GM19324 (cell line): ENCODE measurements around the gene FBXO40.

Experiments
- ATAC-seq: cut with Tn5 transposase; IDR thresholded peaks from one replicate; pipeline ENCODE4 v1.9.1; 2021; ENCODE audit warnings: mild to moderate bottlenecking, moderate library complexity; ENCODE audit not compliant: unreplicated experiment, low FRiP score

The FBXO40 gene

DNA sequence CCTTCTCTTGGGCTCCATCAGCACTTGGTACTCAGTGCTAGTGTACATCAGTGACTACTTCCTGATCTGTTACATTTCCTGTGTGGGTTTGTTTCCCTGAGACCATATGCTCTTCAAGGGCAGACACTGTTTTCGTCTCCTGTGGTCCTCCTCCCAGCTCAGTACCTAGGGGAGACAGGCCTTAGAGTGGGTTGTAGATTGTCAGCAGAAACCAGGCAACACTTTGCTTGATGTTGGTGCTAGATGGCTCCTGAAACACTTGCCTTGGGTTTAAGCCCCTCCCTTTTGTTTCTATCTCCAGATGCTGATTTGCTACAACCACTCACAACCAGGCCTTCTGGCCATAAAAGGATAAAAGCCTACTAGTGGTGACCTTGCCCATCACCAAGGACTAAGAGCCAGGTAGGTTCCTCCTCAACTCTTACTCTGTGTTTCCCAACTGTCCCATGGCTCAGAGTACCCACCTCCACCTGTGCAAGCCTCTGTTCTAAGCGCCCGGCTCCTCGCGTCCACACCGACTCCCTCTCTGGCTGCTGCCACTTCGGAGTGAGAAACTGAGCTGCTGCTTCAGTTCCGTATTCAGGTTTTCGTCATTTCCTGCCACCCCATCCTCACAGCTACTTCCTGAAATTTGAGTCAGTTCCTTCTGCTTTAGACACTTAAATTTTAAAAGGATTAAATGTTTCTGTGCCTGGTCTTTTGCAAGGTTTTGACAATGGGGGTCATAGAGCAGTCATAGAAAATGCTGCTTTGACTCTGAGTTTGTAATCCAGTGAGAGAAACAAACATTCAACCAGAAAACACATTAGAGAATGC, 67.4 kb downstream of the FBXO40 start, which contains the start of gene HCLS1:
HCLS1 (minus strand) TSS at position 548 of the 816 bp plus-strand sequence. CDS start 2,556 bp downstream, outside the sequence.
- ATAC-seq, result peak; percentile 81

DNA sequence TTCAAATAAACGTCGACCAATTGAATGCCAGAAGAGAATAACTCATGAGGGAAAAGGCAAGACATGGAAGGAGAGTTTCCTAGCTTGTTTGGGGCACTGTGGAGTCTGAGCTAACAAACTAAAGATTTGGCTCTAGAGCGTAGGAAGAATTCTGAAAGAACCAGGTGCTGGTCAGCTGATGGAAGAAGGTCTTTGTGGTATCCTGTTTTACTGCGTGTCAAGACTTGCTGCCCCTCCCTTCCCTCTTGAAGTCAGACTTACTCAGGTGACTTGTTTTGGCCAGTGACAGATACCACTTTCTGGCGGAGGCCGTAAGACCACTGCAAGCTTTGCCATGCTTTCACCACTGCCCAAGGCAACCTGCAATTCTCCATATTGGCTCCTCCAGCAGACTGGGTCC, 68.2 kb downstream of the FBXO40 start:
- ATAC-seq, result no peak

DNA sequence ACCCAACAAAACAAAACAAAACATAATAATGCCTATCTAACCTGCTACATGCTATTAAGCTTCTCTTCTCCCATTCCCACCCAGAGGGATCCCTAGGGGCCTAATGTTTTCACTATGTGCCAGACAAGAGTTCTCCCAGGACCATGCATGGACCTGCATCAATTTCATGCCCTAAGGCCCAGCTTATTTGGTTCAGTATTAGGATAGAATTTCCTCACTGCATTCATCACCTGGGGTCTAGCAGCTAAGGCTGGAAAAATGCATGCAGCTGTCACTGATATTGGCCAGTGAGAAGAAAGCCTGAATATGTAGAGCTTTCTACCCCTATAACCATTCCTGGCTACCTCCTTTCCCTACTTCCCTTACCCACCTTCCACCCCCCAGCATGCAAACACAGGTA, 69.6 kb downstream of the FBXO40 start:
- ATAC-seq, result no peak

DNA sequence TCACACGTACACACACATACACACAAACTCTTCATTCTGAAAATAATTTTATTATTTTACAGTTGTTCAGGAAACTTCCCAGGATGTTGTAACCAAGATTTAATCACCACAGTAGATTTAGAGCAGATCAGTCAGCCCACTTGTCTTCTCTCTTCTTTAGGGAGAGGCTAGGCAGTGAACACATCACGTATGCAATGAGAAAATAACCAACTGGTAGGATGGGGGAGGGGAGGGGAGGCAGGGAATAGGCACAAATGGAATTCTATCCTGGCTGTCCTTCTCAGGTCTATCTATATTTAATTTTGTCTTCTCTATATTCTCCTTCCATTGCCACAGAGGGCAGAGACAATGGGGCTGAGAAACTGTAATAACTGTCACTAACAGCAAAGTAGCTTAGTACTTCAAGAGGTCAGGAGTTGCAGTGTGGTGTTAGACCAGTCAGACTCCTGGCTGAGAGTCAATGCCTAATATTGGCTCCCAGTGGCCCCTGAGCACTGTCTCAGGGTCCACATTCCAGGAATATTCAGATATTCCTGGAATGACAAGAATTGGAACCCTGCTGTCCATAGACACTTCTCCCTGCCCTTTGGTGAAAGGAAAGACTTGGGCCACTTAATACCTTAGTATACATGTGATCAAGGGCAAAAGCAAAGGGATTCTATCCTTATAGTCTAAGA, 70.1 kb downstream of the FBXO40 start:
- no peak for ATAC-seq

DNA sequence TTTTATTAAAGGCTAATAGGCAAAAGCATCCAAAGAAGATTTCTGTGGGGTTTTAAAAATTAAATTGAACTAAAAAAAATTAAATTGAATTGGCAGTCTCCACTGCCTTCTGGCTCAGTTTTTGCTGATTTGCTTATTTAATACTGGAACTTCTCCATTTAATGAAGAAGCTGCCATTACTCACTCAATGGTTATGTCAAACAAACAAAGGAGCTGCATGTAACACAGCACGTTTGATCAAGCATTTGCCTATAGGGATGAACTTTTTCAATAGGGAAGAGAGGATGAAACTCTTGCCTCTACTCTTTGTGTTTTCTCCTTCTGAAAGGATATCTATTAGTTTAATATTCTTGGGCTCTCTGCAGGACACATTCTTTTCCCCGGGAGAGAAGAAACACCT, 72.3 kb downstream of the FBXO40 start:
- no peak for ATAC-seq

DNA sequence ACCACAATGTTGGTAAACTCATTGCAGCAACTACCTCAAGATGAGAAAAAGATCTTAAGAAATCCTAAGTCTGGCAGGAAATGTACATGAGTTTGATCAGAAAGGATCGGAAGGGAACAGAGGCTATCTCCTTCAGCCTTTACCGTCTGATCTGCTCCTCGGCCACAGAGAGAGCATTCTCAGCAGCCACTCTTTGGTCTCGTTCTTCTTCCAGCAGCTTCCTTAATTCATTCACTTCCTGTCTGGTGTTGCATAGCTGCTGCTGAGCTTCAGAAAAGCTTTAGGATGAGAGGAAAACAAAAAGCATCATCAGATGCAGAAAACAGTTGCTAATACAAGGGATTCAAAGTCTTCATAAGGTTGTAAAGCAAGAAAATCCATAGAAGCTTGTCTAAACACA, 74.2 kb downstream of the FBXO40 start:
- no peak for ATAC-seq

DNA sequence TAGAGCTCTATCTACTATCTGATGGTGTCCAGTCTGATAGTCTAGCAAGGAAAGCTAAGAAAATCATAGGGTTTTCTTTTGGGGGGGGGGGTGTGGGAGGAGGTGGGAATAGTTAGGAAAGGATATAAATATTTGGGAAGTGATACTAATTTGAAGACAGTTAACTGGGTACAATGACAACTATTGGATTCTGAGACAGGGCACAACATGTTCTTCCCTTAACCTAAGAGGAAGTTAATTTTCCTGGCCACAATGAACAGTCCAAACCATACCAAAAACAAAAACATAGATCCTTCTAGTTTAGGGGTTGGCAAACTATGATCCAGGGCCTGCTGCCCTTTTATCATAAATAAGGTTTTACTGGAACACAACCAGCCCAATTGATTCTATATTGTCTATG, 77.5 kb downstream of the FBXO40 start:
- ATAC-seq, result no peak

DNA sequence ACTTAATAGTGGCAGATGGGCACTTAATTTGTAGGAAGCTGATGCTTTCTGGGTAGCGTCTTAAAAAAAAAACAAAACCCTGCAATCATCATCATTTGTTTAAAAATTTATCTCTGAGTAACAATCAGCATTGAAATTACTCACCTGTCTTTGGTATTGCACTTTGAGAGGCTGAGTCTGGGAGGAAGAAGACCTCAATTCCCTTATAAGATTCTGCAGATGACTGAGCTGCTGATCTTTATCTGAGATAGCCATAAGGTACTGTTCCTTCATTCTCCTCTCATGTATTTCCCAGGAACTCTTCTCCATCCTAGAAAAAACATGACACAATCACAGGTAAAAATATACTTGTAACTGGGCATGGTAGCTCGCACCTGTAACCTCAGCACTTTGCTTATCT, 84.0 kb downstream of the FBXO40 start:
- no peak for ATAC-seq
